BJ (cell line): ENCODE data around the gene CCDC175. TPM values are rescaled to one million over a fixed set of nuclear protein-coding genes. Genes with fewer than 3 reads are reported as not detected.

Source experiments
- CTCF ChIA-PET: fragments of 350-600 bp; formaldehyde crosslinking; extraction: SDS; loops from one replicate; lab custom pipeline; 2021; ENCODE audit warnings: antibody characterized with exemption, inconsistent platforms; lab: Yijun Ruan, JAX
- POLR2A ChIA-PET: fragments of 300-600 bp; sonication (Branson Sonifier 250); formaldehyde crosslinking; extraction: SDS; loops from one replicate; lab custom pipeline; 2021; ENCODE audit warnings: antibody characterized with exemption; lab: Charles Lee
- DNase-seq: peaks from one replicate; pipeline ENCODE4 v3.0.0-alpha.2; 2011; ENCODE audit warnings: low read depth
- H3K27me3 ChIP-seq: 2 replicates; pipeline ENCODE4 v1.6.0; 2011; ENCODE audit warnings: low read length; ENCODE audit not compliant: control insufficient read depth, insufficient read depth
- H3K36me3 ChIP-seq: 2 replicates; pipeline ENCODE4 v1.5.1; 2011; ENCODE audit warnings: low read length; ENCODE audit not compliant: control insufficient read depth, insufficient read depth
- H3K4me3 ChIP-seq: 2 replicates; pipeline ENCODE4 v1.5.1; 2011; ENCODE audit warnings: low read depth, mild to moderate bottlenecking, control low read depth, low read length
- polyA minus RNA-seq: library from RNA; depleted of rRNA, polyadenylated mRNA; stranded (reverse); fragments of >200 nt; gene quantifications from 2 replicates; pipeline ENCODE4 v1.2.3, GENCODE V29; 2011; rRNA and poly(A)+ RNA removed
- polyA plus RNA-seq: library from polyadenylated mRNA; depleted of rRNA; stranded (reverse); fragments of >200 nt; gene quantifications from 2 replicates; pipeline ENCODE4 v1.2.3, GENCODE V29; 2011; rRNA removed
- TF ChIP-seq, protein P1 (sequence below): IDR thresholded peaks from 2 replicates; pipeline ENCODE4 v1.5.1; 2011; ENCODE audit warnings: low read depth, mild to moderate bottlenecking, control low read depth, inconsistent platforms, low read length, moderate library complexity; ENCODE audit not compliant: insufficient read depth

CCDC175 gene
- polyA plus RNA-seq (not detected in 2 replicates), polyA minus RNA-seq (not detected in 2 replicates)

DNA sequence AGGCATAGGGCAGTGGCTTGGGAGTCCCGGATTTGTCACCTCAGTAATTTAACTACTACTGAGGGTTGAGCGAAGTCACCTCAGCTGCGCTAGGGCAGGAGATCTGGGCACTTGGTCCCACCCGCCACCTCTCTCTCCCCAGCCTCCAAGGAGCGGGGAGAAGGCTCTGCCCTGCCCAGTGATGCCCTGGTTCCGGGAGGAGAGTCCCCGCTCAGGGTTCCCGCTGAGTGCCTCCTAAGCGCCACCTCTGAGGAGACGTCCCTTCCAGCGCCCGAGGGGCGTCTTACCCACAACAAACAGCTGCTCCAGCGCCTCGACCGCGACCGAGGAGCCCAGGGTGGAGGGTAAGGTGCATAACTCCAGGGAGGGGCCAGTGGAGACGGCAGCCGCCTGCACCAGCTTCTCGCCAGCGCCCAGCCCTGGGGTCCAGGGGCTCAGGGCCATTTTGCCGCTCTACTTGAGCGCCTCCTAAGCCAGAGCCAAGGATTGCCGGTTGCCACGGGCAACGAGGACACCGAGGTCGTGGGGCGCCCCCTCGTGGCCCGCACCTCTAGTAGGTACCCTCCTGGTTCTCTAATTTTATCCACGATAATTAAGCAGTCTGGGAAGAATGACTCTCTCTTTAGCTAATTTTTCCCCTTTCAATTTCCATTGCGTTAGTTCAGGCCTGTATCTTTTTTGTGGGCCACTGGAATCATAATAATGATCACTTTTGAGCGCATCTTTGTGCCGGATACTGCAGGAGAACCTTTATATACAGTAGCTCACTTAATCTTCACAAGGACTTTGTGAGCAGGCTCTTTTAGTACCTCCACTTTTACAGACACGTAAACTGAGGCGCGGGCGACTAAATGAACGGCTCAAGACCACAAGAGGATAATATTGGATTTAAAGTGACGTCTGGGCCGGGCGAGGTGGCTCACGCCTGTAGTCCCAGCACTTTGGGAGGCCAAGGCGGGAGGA is at the start of gene CCDC175:
Gene CCDC175 (minus strand): TSS at position 481 of the 963 bp plus-strand sequence. CDS start 37 bp downstream, at position 444.
- H3K4me3 ChIP-seq: peak within 1 kb of the TSS; percentile 18
- ChIA-PET POLR2A (no interaction called here), CTCF (interaction anchor here (0.7 to 3.4 kb wide), 18 partner anchors 8 to 452 kb away, joined by 3 to 14 read pairs (median 4); no protein-coding TSS in a partner anchor)
- TF ChIP-seq, protein P1, sequence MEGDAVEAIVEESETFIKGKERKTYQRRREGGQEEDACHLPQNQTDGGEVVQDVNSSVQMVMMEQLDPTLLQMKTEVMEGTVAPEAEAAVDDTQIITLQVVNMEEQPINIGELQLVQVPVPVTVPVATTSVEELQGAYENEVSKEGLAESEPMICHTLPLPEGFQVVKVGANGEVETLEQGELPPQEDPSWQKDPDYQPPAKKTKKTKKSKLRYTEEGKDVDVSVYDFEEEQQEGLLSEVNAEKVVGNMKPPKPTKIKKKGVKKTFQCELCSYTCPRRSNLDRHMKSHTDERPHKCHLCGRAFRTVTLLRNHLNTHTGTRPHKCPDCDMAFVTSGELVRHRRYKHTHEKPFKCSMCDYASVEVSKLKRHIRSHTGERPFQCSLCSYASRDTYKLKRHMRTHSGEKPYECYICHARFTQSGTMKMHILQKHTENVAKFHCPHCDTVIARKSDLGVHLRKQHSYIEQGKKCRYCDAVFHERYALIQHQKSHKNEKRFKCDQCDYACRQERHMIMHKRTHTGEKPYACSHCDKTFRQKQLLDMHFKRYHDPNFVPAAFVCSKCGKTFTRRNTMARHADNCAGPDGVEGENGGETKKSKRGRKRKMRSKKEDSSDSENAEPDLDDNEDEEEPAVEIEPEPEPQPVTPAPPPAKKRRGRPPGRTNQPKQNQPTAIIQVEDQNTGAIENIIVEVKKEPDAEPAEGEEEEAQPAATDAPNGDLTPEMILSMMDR: peak; percentile 74
- no peaks in the 10 kb centered on the region for H3K36me3 ChIP-seq
- no peak for DNase-seq
- peaks cover 2% of the 10 kb centered on the region; the same call in 1 of the 2 replicates for H3K27me3 ChIP-seq

- Histone ChIP-seq H3K4me3 (no peak overlapping the region), H3K27me3 (no peaks in the 10 kb centered on the region), H3K36me3 (no peaks in the 10 kb centered on the region)
- TF ChIP-seq, protein P1: no peak
- no peak for DNase-seq
- CTCF ChIA-PET: interaction anchor here (1.5 kb wide), 1 partner anchor 65 kb away, joined by 3 read pairs; no protein-coding TSS in a partner anchor
- POLR2A ChIA-PET: no interaction called here
Observed at GRCh38 chr14:59622631-59623030, 46.0 kb upstream of the CCDC175 start.

- H3K36me3 ChIP-seq: no peaks in the 10 kb centered on the region
- H3K27me3 ChIP-seq: no peaks in the 10 kb centered on the region
- DNase-seq: no peak
- CTCF ChIA-PET: no interaction called here
- H3K4me3 ChIP-seq: no peak overlapping the region
- POLR2A ChIA-PET: no interaction called here
- TF ChIP-seq, protein P1: no peak
Observed at GRCh38 chr14:59619061-59619460, 42.4 kb upstream of the CCDC175 start.

GRCh38 chr14:59601056-59601455 is 24.4 kb upstream of the CCDC175 start:
- H3K4me3 ChIP-seq: no peak overlapping the region
- no peaks in the 10 kb centered on the region for H3K27me3 ChIP-seq
- H3K36me3 ChIP-seq: no peaks in the 10 kb centered on the region
- TF ChIP-seq, protein P1: no peak
- POLR2A ChIA-PET: no interaction called here
- CTCF ChIA-PET: no interaction called here
- DNase-seq: no peak
